Measurements from ENCODE around the gene TSPAN3.

Gene TSPAN3

GRCh38 chr15:77112838-77113504 lies 42.1 kb upstream of the TSPAN3 start:
- TF ChIP-seq RAD21 (IDR thresholded peaks at IDR 0.05; ENCODE audit: low read depth) = no peak
- TF ChIP-seq TAF1 (IDR thresholded peaks at IDR 0.05; ENCODE audit: low read depth) = no peak
- no peak for TF ChIP-seq TEAD4 (IDR thresholded peaks at IDR 0.05)
- TF ChIP-seq, protein P1, sequence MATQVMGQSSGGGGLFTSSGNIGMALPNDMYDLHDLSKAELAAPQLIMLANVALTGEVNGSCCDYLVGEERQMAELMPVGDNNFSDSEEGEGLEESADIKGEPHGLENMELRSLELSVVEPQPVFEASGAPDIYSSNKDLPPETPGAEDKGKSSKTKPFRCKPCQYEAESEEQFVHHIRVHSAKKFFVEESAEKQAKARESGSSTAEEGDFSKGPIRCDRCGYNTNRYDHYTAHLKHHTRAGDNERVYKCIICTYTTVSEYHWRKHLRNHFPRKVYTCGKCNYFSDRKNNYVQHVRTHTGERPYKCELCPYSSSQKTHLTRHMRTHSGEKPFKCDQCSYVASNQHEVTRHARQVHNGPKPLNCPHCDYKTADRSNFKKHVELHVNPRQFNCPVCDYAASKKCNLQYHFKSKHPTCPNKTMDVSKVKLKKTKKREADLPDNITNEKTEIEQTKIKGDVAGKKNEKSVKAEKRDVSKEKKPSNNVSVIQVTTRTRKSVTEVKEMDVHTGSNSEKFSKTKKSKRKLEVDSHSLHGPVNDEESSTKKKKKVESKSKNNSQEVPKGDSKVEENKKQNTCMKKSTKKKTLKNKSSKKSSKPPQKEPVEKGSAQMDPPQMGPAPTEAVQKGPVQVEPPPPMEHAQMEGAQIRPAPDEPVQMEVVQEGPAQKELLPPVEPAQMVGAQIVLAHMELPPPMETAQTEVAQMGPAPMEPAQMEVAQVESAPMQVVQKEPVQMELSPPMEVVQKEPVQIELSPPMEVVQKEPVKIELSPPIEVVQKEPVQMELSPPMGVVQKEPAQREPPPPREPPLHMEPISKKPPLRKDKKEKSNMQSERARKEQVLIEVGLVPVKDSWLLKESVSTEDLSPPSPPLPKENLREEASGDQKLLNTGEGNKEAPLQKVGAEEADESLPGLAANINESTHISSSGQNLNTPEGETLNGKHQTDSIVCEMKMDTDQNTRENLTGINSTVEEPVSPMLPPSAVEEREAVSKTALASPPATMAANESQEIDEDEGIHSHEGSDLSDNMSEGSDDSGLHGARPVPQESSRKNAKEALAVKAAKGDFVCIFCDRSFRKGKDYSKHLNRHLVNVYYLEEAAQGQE (IDR thresholded peaks at IDR 0.05; ENCODE audit: low read depth) = no peak
- no peak for TF ChIP-seq NFIC (IDR thresholded peaks at IDR 0.05)
- no peak for TF ChIP-seq ZBTB7A (IDR thresholded peaks at IDR 0.05; ENCODE audit: low read depth)
- no peak for TF ChIP-seq CEBPB (IDR thresholded peaks at IDR 0.05)
- TF ChIP-seq TCF12 (IDR thresholded peaks at IDR 0.05; ENCODE audit: low read depth) = no peak
- TF ChIP-seq USF1 (IDR thresholded peaks at IDR 0.05) = no peak
- no peak for TF ChIP-seq EGR1 (IDR thresholded peaks at IDR 0.05)
- TF ChIP-seq, protein P2, sequence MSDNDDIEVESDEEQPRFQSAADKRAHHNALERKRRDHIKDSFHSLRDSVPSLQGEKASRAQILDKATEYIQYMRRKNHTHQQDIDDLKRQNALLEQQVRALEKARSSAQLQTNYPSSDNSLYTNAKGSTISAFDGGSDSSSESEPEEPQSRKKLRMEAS (IDR thresholded peaks at IDR 0.05) = no peak
- no peak for TF ChIP-seq CREB1 (IDR thresholded peaks at IDR 0.05; ENCODE audit: low read depth)
- TF ChIP-seq EP300 (IDR thresholded peaks at IDR 0.05; ENCODE audit: borderline replicate concordance) = no peak
- no peak for TF ChIP-seq YY1 (IDR thresholded peaks at IDR 0.05; ENCODE audit: low read depth)
- TF ChIP-seq FOXM1 (IDR thresholded peaks at IDR 0.05; ENCODE audit: borderline replicate concordance, low read depth) = no peak

DNA sequence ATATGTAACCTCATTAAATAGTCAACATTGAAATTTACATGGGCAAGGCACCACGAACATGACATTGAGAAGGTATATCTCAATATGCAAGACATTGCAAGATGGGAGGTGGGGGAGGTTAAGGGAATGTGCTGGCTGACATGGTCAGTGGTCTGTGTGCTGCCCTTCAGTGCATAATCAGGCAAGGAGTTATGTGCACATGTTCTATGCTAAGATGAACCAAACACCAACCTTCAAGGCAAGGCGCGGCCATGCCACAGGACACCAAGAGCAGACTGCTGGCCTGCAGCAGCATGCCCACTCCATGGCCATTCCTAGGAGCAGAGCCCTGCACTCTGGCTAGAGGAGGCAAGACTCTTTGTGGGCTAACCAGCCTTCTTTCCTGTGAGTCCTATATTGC lies 40.9 kb upstream of the TSPAN3 start:
- no peak for TF ChIP-seq RAD21 (IDR thresholded peaks at IDR 0.05; ENCODE audit: low read depth)
- no peak for TF ChIP-seq EP300 (IDR thresholded peaks at IDR 0.05; ENCODE audit: borderline replicate concordance)
- no peak for TF ChIP-seq TEAD4 (IDR thresholded peaks at IDR 0.05)
- no peak for TF ChIP-seq USF1 (IDR thresholded peaks at IDR 0.05)
- TF ChIP-seq TCF12 (IDR thresholded peaks at IDR 0.05; ENCODE audit: low read depth) = no peak
- TF ChIP-seq CEBPB (IDR thresholded peaks at IDR 0.05) = no peak
- TF ChIP-seq EGR1 (IDR thresholded peaks at IDR 0.05) = no peak
- no peak for TF ChIP-seq NFIC (IDR thresholded peaks at IDR 0.05)
- TF ChIP-seq, protein P2 (IDR thresholded peaks at IDR 0.05) = no peak
- TF ChIP-seq, protein P1 (IDR thresholded peaks at IDR 0.05; ENCODE audit: low read depth) = no peak
- TF ChIP-seq CREB1 (IDR thresholded peaks at IDR 0.05; ENCODE audit: low read depth) = no peak
- no peak for TF ChIP-seq FOXM1 (IDR thresholded peaks at IDR 0.05; ENCODE audit: borderline replicate concordance, low read depth)
- TF ChIP-seq YY1 (IDR thresholded peaks at IDR 0.05; ENCODE audit: low read depth) = no peak
- TF ChIP-seq ZBTB7A (IDR thresholded peaks at IDR 0.05; ENCODE audit: low read depth) = no peak
- no peak for TF ChIP-seq TAF1 (IDR thresholded peaks at IDR 0.05; ENCODE audit: low read depth)

DNA sequence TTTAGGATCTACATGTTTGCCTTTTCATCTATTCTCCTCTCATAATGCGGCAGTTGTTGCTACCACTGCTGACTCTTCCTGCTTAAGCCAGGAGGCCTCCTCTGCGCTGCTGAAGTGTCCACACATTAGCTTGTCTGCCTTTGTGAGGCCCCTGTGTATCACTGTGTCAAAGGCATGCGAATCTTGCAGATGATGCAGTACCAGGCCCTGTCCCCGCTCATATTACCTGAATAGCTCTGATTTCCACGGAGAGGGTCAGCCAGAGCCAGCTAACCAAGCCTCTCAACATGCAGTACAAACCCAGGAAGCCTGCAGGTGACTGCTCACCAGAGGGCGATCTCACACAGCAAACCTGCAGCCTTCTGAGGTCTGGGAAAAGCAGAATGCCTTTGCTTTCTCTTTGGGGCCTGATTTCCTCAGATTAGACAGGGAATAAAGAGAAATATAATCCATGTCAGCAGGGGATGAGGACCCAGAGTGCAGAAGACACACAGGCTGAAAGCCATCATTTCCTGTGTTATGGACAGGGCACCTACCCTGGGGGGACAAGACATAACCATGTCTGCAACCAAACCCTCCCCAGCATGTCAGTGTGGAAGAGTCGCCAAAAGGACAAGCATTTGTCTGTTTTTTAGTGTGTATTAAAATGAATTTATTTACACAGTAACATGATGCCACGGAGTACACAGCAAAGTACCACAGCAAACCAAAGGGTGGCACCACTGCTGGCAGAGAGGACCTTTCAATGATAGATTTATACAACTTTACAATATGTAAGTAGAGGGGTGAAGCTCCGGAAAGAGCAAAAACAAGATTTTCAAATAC lies 36.8 kb upstream of the TSPAN3 start:
- peak; percentile 90 for TF ChIP-seq RAD21 (IDR thresholded peaks at IDR 0.05; ENCODE audit: low read depth)
- TF ChIP-seq, protein P1 (IDR thresholded peaks at IDR 0.05; ENCODE audit: low read depth) = no peak

DNA sequence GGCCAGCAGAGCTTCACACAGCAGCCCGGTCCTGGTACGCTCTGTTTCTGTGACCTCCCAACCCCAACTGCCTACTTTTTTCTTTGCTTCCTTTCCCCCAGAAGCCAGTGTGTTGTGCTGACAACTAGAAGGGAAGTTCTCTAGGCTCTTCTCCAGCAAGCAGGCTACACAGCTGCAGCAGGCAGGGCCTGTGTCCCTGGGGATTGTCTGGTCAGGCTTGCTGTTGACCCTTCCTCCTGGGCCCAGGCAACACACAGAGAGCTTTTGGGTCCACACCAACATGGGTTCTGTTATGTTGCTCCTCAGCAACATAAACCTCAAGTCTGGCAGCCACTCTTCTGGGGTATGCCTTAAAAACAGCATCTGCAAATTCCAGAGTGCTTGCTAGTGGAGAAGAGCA lies 36.2 kb upstream of the TSPAN3 start:
- TF ChIP-seq TCF12 (IDR thresholded peaks at IDR 0.05; ENCODE audit: low read depth) (no peak), NFIC (IDR thresholded peaks at IDR 0.05) (no peak), ZBTB7A (IDR thresholded peaks at IDR 0.05; ENCODE audit: low read depth) (no peak), CREB1 (IDR thresholded peaks at IDR 0.05; ENCODE audit: low read depth) (no peak), USF1 (IDR thresholded peaks at IDR 0.05) (no peak), EGR1 (IDR thresholded peaks at IDR 0.05) (no peak), RAD21 (IDR thresholded peaks at IDR 0.05; ENCODE audit: low read depth) (no peak), EP300 (IDR thresholded peaks at IDR 0.05; ENCODE audit: borderline replicate concordance) (no peak), FOXM1 (IDR thresholded peaks at IDR 0.05; ENCODE audit: borderline replicate concordance, low read depth) (no peak), YY1 (IDR thresholded peaks at IDR 0.05; ENCODE audit: low read depth) (no peak), TEAD4 (IDR thresholded peaks at IDR 0.05) (no peak), CEBPB (IDR thresholded peaks at IDR 0.05) (no peak), TAF1 (IDR thresholded peaks at IDR 0.05; ENCODE audit: low read depth) (no peak)
- TF ChIP-seq, protein P1 (IDR thresholded peaks at IDR 0.05; ENCODE audit: low read depth) = no peak
- TF ChIP-seq, protein P2 (IDR thresholded peaks at IDR 0.05) = no peak
